Epidermal melanocyte (primary cell): ENCODE data around the gene RHEX.
"Not testable (repeated sequence)": the region's sequence is repeated elsewhere in the genome, so short reads cannot be mapped to it uniquely, and the experiment has no call there.

ENCODE experiments used
- DNase-seq: peaks from one replicate; pipeline ENCODE4 v3.0.0; 2011; ENCODE audit warnings: low spot score; ENCODE audit not compliant: insufficient read length

RHEX gene

DNA sequence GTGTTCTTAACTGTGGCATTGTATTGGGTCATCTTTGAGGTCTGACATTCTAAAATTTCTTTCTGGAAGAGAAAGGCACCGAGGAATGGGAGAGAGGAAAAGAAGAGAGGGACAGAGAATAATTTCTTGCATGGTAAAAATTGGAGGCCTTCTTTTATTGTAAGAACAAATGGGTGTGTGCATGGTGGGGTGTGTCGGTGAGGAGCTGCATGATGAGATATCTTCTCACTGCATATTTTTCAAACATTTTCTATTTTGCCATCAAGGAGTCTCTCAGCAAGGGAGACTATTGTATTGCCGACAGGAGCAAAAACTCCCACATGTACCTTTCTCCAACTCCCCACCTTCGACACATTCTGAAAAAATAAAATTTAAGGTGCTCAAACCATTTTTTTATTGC, 22.8 kb upstream of the RHEX start:
- no peak for DNase-seq

GRCh38 chr1:206030714-206031113, 22.3 kb upstream of the RHEX start:
- DNase-seq = peak; percentile 42

DNA sequence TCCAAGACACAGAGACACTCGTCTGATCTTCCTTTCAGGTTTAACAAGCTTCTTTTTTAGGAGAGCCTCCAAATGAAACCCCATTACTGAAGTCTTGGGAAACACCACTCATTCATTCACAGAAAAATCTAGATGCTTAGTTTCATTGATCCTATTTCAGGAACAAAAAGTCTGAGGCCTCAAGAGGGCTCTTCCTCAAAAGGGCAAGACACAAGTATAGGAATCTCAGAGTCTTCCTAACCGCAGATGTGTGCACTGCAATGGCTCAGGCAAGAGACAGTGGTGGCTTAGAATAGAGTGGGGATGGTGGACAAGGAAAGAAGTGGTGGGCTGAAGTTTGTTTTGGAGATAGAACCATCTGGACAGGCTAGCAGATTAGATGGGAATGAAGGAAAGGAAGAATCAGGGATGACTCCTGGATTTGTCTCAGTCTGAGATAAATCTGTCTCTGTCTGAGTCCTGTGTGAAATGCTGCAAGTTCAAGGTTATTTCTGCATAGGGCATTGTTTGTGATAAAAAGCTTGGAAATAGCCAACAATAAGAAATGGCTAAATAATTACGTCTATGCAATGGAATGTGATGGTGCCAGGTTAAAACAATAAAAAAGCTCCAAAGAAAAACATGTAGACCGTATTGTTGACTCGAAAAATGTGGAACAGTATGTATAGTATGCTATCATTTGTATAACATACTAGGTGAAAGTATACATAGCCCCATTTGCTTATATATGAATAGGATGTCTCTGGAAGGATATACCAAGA, 20.4 kb upstream of the RHEX start:
- DNase-seq = no peak

- DNase-seq = no peak
Measured at GRCh38 chr1:206035027-206035426, 17.9 kb upstream of the RHEX start.

DNA sequence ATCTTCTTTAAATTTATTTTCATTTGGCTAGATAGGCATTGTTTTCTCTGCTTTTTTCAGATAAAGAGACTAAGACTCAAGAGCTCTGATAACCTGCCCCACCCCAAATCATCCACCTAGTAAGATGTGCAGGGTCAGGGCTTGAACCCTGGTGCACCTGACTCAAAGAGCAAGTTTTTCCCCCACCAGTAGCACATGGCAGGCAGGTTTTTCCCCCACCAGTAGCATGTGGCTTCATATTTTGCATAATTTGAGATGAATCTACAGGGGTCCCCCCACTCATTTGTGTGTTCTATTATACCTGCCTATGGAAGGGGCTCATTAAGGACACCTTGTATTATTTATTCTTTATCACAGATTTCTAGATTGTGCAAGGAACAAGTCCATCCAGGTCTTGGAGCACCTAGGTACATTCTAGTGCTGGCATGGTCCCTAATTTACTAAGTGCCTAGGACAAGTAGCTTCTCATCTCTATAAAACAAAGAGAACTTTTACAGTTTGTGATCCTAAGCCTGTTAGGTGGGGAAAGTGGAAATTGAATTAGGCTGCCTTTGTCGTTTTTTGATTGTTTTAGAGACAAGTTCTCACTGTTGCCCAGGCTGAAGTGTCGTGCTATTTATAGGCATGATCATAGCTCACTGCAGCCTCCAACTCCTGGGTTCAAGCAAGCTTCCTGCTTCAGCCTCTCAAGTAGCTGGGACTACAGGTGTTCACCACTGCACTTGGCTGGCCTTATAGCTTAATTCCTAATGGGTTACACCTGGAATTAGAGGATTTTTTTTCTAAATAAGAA, 16.1 kb upstream of the RHEX start:
- DNase-seq = no peak

DNA sequence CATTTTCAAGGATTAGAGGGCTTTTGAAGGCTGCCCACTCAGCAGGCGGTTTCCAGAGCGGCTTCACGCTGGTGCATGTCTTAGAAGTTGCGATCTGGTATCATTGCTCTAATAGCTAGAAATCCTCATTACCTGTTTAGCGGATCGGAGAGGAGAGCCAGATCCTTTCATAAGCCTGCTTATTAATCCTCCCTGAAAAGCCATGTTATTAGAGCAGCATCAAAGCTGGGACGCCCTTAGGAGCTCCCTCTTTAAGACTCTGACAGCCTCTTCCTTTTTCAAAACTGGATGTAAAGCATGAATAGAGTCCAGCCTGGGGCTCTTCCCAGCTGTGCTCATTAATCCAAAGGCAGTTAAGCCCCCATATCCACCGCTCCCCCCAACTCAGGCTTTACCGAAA, 15.4 kb upstream of the RHEX start:
- no peak for DNase-seq

- no peak for DNase-seq
Measured at GRCh38 chr1:206039046-206039973, 13.7 kb upstream of the RHEX start.

DNA sequence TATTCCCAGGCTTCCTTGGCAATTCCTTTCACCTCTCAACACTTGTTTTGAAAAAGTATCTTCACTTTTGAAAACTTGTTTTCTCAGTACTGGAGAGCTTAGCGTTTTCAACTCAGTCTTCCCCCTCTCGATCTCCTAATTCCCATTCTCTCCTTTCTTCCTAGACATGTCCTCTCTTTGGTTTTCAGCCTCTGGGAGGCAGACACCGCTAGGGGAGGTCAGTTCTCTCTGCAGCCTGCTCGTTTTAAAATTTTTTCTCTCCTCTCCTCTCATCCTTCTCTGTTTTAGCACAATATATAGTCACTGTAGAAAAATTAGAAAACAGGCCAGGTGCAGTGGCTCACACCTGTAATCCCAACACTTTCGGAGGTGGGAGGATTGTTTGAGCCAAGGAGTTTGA, 12.6 kb upstream of the RHEX start:
- no peak for DNase-seq

- no peak for DNase-seq
Measured at GRCh38 chr1:206041640-206042039, 11.3 kb upstream of the RHEX start.

GRCh38 chr1:206047271-206047670, 5.7 kb upstream of the RHEX start:
- DNase-seq = no peak

GRCh38 chr1:206048582-206048981, 4.4 kb upstream of the RHEX start:
- DNase-seq = no peak

DNA sequence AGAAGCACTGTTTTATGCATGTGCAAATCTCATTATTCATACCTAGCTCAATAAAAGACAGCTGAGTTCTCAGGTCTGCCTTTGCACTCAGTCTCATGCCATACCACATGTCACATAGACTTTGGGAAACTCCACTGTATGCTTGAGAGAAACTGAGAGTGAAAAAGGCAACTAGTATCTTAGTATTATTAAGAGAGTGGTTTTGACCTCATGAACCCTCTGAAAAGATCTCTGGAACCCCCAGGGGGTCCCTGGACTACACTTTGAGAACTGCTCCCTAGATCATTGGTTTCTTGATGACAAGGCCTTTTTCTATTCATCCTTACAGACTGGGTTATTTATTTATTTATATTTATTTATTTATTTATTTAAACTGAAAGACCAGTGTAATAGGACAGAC, 3.7 kb upstream of the RHEX start:
- no peak for DNase-seq

- DNase-seq = no peak
Measured at GRCh38 chr1:206049919-206050600, 2.9 kb upstream of the RHEX start.

DNA sequence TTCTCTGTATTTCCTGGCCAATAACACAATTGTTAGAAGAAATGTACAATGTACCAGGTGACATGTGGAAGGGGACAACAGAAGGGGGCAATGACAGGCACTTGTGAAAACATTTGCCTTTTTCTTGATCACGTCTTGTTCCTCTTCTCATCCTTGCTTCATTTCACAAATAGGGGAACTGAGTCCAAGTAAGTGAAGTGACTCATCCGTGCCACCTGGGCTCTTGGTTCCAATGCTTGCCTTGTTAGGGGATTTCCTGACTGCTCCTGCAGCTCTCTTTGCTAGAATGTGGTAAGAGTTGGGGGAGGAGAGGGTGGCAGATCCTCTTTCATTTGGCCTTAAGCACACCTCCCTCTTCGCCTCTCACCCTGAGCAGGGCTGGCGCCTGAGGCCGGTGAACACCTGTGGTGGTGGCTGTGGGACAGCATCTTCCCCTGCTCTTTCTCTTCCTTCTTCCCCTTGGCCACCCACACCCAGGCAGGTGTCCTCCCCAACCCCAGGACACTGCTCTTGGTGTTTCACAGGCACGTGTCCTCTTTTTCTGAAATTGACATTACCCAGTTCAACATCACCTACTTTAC, 2.2 kb upstream of the RHEX start:
- DNase-seq = no peak

GRCh38 chr1:206052231-206052865, 625 bp upstream of the RHEX start:
- DNase-seq = not testable (repeated sequence)

DNA sequence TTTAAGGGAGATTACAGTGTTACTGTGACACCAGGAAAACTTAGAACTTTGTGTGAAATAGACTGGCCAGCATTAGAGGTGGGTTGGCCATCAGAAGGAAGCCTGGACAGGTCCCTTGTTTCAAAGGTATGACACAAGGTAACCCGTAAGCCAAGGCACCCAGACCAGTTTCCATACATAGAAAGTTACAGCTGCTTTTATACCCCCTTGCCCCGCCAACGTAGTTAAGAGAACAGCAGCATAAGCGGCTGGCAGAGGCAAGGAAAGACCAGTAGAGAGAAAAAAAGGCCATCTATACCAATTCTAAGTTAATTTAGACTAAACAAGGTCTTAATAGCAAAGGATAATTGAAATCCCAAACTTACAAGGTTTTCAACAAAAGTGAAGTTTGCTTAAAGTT, 643 bp downstream of the RHEX start:
- DNase-seq = not testable (repeated sequence)

GRCh38 chr1:206055069-206055625, 2.2 kb downstream of the RHEX start:
- not testable (repeated sequence) for DNase-seq

GRCh38 chr1:206055639-206056323, 2.8 kb downstream of the RHEX start:
- DNase-seq = not testable (repeated sequence)

- DNase-seq = not testable (repeated sequence)
Measured at GRCh38 chr1:206058289-206058926, 5.4 kb downstream of the RHEX start.
